Measurements from ENCODE around the gene ZFYVE9.
"Not testable (repeated sequence)": the region's sequence is repeated elsewhere in the genome, so short reads cannot be mapped to it uniquely, and the experiment has no call there.

Gene ZFYVE9

GRCh38 chr1:52191395-52191965 lies 49.6 kb downstream of the ZFYVE9 start:
- DNase-seq, result no peak

DNA sequence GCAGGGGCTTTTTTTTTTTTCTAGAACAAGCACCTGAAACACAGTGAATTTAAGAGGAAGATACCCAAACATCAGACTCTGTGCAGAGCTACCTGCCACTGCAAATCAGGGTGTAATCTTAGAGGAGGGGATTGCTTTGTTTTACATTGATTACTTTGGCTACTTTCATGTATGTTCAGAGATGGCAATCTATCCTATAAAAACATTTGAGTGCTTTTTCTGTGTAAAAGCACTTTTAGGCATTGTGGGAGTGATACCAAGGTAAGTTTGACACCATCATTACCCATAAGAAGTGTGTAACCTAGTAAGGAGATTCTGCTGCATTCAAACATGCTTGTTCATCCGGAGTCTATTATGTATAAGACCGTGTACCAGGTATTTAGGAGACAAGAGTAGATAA lies 50.1 kb downstream of the ZFYVE9 start:
- DNase-seq, result no peak

DNA sequence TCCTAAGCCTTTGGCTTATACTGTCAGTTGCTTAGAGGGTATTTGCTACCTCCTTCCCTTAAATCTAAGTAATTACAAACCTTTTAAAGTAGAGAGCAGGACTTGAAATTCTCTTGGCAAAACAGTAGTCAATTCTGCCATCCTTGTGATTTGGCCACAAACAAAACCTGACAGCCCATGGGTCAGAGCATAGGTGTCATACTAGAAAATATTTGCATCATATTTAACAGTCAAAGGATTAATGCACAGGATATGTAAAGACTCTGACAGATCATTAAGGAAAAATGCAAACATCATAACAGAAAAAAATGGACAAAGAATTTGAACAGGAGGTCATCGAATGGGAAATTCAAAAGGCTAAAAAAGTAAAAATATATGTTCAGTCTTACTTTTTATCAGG lies 50.5 kb downstream of the ZFYVE9 start:
- no peak for DNase-seq

- no peak for DNase-seq
These were observed 52.1 kb downstream of the ZFYVE9 start for GRCh38 chr1:52193985-52194384.

DNA sequence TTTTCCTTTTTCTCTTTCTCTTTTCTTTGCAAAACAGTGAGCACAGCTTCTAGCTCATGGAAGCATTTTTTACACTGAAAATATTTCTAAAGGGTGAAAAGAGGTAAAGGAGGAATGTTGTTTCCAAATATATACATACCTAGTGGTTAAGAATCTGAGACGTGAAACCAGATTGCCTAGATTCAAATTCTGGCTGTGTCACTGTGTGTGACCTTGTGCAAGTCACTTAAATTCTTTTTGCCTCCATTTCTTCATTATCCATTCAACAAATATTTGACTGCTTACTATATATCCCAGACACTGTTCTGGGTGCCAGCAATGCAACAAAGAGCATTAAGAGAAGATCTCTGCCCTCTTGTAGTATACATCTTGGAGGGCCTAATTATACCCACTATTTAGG lies 53.3 kb downstream of the ZFYVE9 start:
- DNase-seq, result no peak

DNA sequence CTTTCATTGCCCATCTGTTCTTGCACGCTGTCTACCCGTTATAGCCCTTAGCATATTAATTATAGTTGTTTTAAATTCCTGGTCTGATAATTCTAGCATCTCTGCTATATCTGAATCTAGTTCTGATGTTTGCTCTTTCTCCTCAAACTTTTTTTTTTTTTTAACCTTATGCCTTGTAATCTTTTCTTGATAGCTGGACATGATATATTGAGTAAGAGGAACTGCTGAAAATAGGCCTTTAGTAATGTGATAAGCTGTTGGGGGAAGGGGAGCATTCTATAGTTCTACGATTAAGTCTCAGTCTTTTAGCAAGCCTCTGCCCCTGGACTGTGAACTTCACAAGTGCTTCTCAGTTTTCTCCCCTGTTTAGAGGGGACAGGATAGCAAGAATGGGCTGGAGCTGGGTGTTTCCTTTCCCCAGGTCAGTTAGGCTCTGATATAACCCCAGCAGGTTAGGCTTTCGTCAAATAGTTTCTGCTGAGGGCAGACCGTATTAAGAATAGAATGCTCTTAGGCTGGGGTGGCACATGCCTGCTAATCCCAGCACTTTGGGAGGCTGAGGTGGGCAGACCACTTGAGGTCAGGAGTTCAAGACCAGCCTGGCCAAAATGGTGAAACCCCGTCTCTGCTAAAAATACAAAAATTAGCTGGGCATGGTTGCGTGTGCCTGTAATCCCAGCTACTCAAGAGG lies 62.2 kb downstream of the ZFYVE9 start:
- no peak for DNase-seq

DNA sequence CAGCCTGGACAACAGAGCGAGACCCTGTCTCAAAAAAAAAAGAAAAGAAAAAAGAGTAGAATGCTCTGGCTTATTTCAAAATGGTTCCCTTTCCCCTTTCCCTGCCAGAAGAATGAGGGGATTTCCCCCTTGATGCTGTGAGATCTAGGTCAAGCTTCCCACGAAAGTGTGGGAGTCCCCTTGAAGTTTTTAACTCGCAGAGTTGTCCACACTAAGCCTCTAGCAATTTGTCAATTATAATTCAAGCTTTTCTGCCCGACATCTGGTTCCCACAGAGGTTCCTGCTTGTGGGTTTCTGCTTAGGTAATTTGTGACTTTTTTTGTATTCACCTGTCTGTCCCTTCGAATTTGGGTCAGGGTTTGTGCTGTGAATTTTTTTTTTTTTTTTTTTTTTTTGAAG lies 62.8 kb downstream of the ZFYVE9 start:
- DNase-seq, result no peak

DNA sequence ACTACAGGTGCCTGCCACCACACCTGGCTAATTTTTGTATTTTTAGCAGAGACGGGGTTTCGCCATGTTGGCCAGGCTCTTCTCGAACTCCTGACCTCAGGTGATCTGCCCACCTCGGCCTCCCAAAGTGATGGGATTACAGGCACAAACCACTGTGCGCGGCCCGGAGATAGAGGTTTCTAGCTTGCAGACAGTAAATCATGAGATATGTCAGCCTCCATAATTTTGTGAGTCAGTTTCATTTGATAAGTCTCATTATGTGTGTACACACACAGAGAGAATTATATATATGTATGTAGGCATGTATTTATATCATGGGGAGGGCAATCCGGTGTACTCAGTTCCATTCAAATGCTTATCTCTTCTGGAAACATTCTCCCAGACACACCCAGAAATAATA lies 64.8 kb downstream of the ZFYVE9 start:
- DNase-seq, result not testable (repeated sequence)

- no peak for DNase-seq
These were observed 67.5 kb downstream of the ZFYVE9 start for GRCh38 chr1:52209429-52209828.

- DNase-seq, result no peak
These were observed 68.2 kb downstream of the ZFYVE9 start for GRCh38 chr1:52210044-52210443.

- no peak for DNase-seq
These were observed 75.1 kb downstream of the ZFYVE9 start for GRCh38 chr1:52216907-52217458.

- no peak for DNase-seq
These were observed 83.3 kb downstream of the ZFYVE9 start for GRCh38 chr1:52225174-52225573.

DNA sequence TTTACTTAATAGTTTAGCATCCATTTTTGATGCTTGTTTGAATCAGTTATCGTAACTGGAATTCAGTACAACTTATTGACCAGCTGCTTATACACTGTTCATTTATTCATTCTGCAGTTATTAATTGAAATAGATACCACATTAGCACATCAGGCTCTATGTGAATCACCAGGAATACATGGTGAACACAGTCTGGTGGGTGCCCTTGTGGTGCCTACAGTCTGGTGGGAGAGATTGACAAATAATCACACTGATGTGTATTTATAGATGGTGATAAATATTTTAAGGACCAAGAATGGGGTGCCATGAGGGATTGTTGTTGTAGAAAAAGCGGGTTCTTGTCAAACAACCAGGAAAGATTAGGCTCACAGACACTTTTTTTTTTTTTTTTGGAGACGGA lies 87.6 kb downstream of the ZFYVE9 start:
- no peak for DNase-seq

DNA sequence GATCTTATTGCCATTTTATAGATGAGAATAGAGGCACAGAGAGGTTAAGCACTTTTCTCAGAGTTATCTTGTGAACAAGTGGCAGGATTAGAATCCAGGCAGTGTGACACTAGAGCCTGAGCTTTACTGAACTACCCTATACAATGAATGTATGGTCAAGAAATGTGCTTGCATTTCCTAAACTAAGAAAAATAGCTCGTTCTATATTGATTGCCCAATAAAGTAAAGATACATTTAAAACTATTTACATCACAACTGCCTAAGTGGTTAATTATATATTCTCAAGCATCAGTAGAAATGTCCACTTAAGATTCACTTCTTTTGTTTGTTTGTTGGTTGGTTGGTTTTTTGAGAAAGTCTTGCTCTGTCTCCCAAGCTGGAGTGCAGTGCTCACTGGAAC lies 91.6 kb downstream of the ZFYVE9 start:
- no peak for DNase-seq

DNA sequence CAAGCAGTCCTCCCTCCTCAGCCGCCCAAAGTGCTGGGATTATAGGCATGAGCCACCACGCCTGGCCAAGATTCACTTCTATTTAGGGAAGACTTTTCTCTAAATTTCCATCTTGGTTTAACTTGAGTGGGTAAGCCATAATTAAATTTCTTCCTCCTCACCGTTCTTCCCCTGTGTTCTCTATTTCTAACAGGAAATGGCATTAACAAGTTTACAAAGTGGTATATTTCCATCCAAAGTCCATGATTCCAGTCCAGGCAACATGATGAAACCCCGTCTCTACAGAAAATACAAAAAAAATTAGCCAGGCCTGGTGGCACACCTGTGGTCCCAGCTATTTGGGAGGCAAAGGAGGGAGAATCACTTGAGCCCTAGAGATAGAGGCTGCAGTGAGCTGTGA lies 92.1 kb downstream of the ZFYVE9 start:
- no peak for DNase-seq

- DNase-seq, result no peak
These were observed 92.8 kb downstream of the ZFYVE9 start for GRCh38 chr1:52234708-52235107.

DNA sequence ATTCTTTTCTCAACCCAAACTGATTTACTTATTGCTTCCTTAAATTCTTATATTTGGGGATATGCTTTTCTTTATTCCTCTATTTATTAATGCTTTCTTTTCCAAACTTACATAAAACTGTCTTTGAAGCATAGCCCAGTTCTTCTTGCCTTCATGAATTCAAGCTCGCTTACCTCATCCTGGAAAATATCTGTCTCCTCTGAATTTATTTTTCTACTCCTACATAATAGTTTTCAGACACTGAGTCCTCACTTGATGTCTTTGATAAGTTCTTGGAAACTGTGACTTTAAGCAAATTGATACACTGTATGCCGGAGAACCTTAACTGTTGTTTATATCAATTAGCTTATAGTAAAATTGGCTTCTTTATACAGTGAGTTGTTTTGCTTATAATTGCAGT lies 93.8 kb downstream of the ZFYVE9 start:
- DNase-seq, result no peak

GRCh38 chr1:52237430-52237829 lies 95.5 kb downstream of the ZFYVE9 start:
- no peak for DNase-seq

- no peak for DNase-seq
These were observed 96.6 kb downstream of the ZFYVE9 start for GRCh38 chr1:52238474-52238873.

DNA sequence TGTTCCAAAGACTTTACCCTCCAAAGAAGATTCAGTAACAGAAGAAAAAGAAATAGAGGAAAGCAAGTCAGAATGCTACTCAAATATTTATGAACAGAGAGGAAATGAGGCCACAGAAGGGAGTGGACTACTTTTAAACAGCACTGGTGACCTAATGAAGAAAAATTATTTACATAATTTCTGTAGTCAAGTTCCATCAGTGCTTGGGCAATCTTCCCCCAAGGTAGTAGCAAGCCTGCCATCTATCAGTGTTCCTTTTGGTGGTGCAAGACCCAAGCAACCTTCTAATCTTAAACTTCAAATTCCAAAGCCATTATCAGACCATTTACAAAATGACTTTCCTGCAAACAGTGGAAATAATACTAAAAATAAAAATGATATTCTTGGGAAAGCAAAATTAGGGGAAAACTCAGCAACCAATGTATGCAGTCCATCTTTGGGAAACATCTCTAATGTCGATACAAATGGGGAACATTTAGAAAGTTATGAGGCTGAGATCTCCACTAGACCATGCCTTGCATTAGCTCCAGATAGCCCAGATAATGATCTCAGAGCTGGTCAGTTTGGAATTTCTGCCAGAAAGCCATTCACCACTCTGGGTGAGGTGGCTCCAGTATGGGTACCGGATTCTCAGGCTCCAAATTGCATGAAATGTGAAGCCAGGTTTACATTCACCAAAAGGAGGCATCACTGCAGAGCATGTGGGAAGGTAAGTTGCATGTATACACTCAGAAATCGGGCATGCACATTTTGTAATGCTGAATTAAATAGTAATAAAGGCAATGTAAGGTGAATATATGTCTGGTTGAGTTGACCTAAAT lies 97.2 kb downstream of the ZFYVE9 start:
- no peak for DNase-seq

- no peak for DNase-seq
These were observed 97.8 kb downstream of the ZFYVE9 start for GRCh38 chr1:52239708-52240001.

GRCh38 chr1:52240592-52241210 lies 98.8 kb downstream of the ZFYVE9 start:
- no peak for DNase-seq

DNA sequence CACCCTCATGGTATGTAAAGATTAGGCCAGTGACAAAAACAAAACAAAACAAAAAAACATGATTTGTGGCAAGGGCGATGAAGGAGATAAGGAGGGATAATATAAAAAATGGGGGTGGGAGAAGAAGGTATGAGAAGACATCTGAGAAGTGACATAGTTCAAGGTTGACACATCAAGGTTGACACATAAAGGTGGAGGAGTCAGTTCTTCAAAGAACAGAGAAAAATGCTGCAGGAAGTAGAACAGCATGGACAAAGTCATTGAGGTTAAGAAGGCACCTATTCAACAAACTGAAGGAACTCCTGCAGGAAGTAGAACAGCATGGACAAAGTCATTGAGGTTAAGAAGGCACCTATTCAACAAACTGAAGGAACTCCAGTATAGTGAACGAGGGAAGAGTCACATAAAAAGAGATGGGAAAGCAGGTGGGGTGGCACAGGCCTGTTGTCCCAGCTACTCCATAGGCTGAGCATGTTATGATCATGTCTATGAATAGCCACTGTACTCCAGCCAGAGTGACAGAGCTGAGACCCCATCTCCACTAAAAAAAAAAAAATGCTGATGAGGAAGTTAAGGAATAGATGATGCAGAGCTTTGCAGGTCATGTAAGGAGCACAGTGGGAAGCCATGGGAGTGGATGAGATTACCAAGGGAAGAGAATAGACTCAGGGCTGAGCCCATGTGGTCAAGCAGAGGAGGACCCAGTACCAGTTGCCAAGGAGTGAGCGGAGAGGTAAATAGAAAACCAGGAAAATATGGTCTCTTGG lies 101.5 kb downstream of the ZFYVE9 start:
- DNase-seq, result no peak

Measured in NCI-H345 (cell line).